Loucy (cell line): ENCODE results near the gene ADSL.
A peak's percentile ranks its signal among the peaks of the same experiment; 100 is the strongest.

ENCODE experiments used
- H2AFZ ChIP-seq: fragments of 200-600 bp; sonication (generic); 2 replicates; pipeline ENCODE4 v1.6.0; 2016; ENCODE audit warnings: antibody characterized with exemption, mild to moderate bottlenecking, low read length, moderate library complexity
- H3F3A ChIP-seq: fragments of 200-600 bp; 2 replicates; pipeline ENCODE4 v1.6.0; 2016; ENCODE audit warnings: antibody characterized with exemption, low read depth, mild to moderate bottlenecking
- H3K27me3 ChIP-seq: fragments of 200-600 bp; sonication (generic); 2 replicates; pipeline ENCODE4 v1.6.1; 2014; ENCODE audit warnings: low read length, mild to moderate bottlenecking; ENCODE audit not compliant: insufficient read depth, poor library complexity, severe bottlenecking
- H3K36me3 ChIP-seq: fragments of 200-600 bp; sonication (generic); 2 replicates; pipeline ENCODE4 v1.6.1; 2016; ENCODE audit warnings: low read length; ENCODE audit not compliant: insufficient read depth
- H3K4me1 ChIP-seq: fragments of 200-600 bp; sonication (generic); 2 replicates; pipeline ENCODE4 v1.5.1; 2014; ENCODE audit warnings: low read length, mild to moderate bottlenecking; ENCODE audit not compliant: insufficient read depth, poor library complexity, severe bottlenecking
- H3K4me2 ChIP-seq: fragments of 200-600 bp; sonication (generic); 2 replicates; pipeline ENCODE4 v1.6.0; 2014; ENCODE audit warnings: antibody characterized with exemption, low read length, low read depth, mild to moderate bottlenecking; ENCODE audit not compliant: poor library complexity, severe bottlenecking
- H3K4me3 ChIP-seq: fragments of 200-600 bp; sonication (generic); 2 replicates; pipeline ENCODE4 v1.5.1; 2014; ENCODE audit warnings: low read length, mild to moderate bottlenecking, mixed read lengths; ENCODE audit not compliant: poor library complexity, severe bottlenecking
- H3K79me2 ChIP-seq: fragments of 200-600 bp; sonication (generic); 2 replicates; pipeline ENCODE4 v1.6.1; 2014; ENCODE audit warnings: low read length; ENCODE audit not compliant: insufficient read depth
- H3K9ac ChIP-seq: fragments of 200-600 bp; sonication (generic); 2 replicates; pipeline ENCODE4 v1.6.0; 2014; ENCODE audit warnings: mild to moderate bottlenecking, low read depth, low read length, moderate library complexity; ENCODE audit not compliant: poor library complexity, severe bottlenecking
- H3K9me2 ChIP-seq: fragments of 200-600 bp; sonication (generic); replicated peaks from 2 replicates; pipeline ENCODE4 v1.6.1; 2016; ENCODE audit warnings: low read depth, low read length, mixed read lengths
- H3K9me3 ChIP-seq: fragments of 200-600 bp; sonication (generic); 2 replicates; pipeline ENCODE4 v1.6.1; 2014; ENCODE audit warnings: mild to moderate bottlenecking, antibody characterized with exemption, low read length, low read depth; ENCODE audit not compliant: insufficient read depth
- H4K20me1 ChIP-seq: fragments of 200-600 bp; sonication (generic); 2 replicates; pipeline ENCODE4 v1.6.0; 2014; ENCODE audit warnings: antibody characterized with exemption, low read length, mild to moderate bottlenecking; ENCODE audit not compliant: insufficient read depth, poor library complexity, severe bottlenecking
- CTCF ChIP-seq: fragments of 200-600 bp; sonication (generic); conservative IDR thresholded peaks from 2 replicates; pipeline ENCODE4 v1.5.1; 2014; ENCODE audit warnings: mild to moderate bottlenecking, antibody characterized with exemption, low read length
- EZH2phosphoT487 ChIP-seq: fragments of 200-600 bp; IDR thresholded peaks from 2 replicates; pipeline ENCODE4 v1.6.1; 2018; ENCODE audit warnings: antibody characterized with exemption, mild to moderate bottlenecking, moderate library complexity, borderline replicate concordance

Gene ADSL

GRCh38 chr22:40385036-40385782 is 38.9 kb downstream of the ADSL start:
- Histone ChIP-seq H3K9ac (peak overlapping the region; percentile 21), H3K36me3 (no peaks in the 10 kb centered on the region), H3K4me2 (peak overlapping the region; percentile 76), H3K4me3 (peak overlapping the region; percentile 59), H3K27me3 (no peaks in the 10 kb centered on the region), H3F3A (no peaks in the 10 kb centered on the region), H3K4me1 (peaks cover 34% of the 10 kb centered on the region), H3K79me2 (peaks cover 16% of the 10 kb centered on the region; the same call in 1 of the 2 replicates), H3K9me3 (no peaks in the 10 kb centered on the region), H3K9me2 (no peaks in the 10 kb centered on the region), H2AFZ (peak overlapping the region; percentile 65), H4K20me1 (no peaks in the 10 kb centered on the region)
- TF ChIP-seq CTCF (0 out of 2 replicates have a peak, but pooled peaks have one; percentile 15), EZH2phosphoT487 (no peak)

GRCh38 chr22:40387746-40388145 is 41.4 kb downstream of the ADSL start:
- no peak overlapping the region for H3K9ac ChIP-seq
- H2AFZ ChIP-seq = no peak overlapping the region
- H3K4me3 ChIP-seq = no peak overlapping the region
- H3K9me2 ChIP-seq = no peaks in the 10 kb centered on the region
- no peaks in the 10 kb centered on the region for H3K9me3 ChIP-seq
- H4K20me1 ChIP-seq = no peaks in the 10 kb centered on the region
- H3K36me3 ChIP-seq = no peaks in the 10 kb centered on the region
- peaks cover 34% of the 10 kb centered on the region for H3K4me1 ChIP-seq
- no peaks in the 10 kb centered on the region for H3K27me3 ChIP-seq
- H3K79me2 ChIP-seq = peaks cover 16% of the 10 kb centered on the region; the same call in 1 of the 2 replicates
- TF ChIP-seq CTCF = no peak
- TF ChIP-seq EZH2phosphoT487 = no peak
- H3F3A ChIP-seq = no peaks in the 10 kb centered on the region
- no peak overlapping the region for H3K4me2 ChIP-seq

GRCh38 chr22:40388231-40388630 is 41.9 kb downstream of the ADSL start:
- TF ChIP-seq EZH2phosphoT487 (no peak), CTCF (no peak)
- Histone ChIP-seq H2AFZ (no peak overlapping the region), H3K9me3 (no peaks in the 10 kb centered on the region), H3K9ac (no peak overlapping the region), H3K79me2 (peaks cover 16% of the 10 kb centered on the region; the same call in 1 of the 2 replicates), H3K4me1 (peaks cover 34% of the 10 kb centered on the region), H3F3A (no peaks in the 10 kb centered on the region), H3K4me2 (no peak overlapping the region), H3K27me3 (no peaks in the 10 kb centered on the region), H3K4me3 (no peak overlapping the region), H3K36me3 (no peaks in the 10 kb centered on the region), H4K20me1 (no peaks in the 10 kb centered on the region), H3K9me2 (no peaks in the 10 kb centered on the region)
